Myocyte (in vitro differentiated cells): ENCODE results near the gene ARHGAP24. TPM values are rescaled to one million over a fixed set of nuclear protein-coding genes. Genes with fewer than 3 reads are reported as not detected.
"Not testable (repeated sequence)": the region's sequence is repeated elsewhere in the genome, so short reads cannot be mapped to it uniquely, and the experiment has no call there.

Experiments used
- DNase-seq: peaks from one replicate; pipeline ENCODE4 v3.0.0-alpha.2; 2012; ENCODE audit warnings: low read depth
- total RNA-seq: library from RNA; depleted of rRNA; stranded (reverse); fragments of >200 nt; gene quantifications from 2 replicates; pipeline ENCODE4 v1.2.3, GENCODE V29; 2014

The ARHGAP24 gene
- total RNA-seq, 1 donor from 2014 or later = 62.4 TPM

GRCh38 chr4:86006057-86006456 is 531.1 kb downstream of the ARHGAP24 start:
- no peak for DNase-seq

- DNase-seq = no peak
Measured at GRCh38 chr4:86007042-86007441, 532.1 kb downstream of the ARHGAP24 start.

GRCh38 chr4:86011117-86011516 is 536.2 kb downstream of the ARHGAP24 start:
- peak; percentile 50 for DNase-seq

GRCh38 chr4:86013621-86014020 is 538.7 kb downstream of the ARHGAP24 start:
- DNase-seq = peak; percentile 24

GRCh38 chr4:86014599-86014998 is 539.6 kb downstream of the ARHGAP24 start:
- no peak for DNase-seq

- DNase-seq = no peak
Measured at GRCh38 chr4:86015412-86016350, 540.7 kb downstream of the ARHGAP24 start.

GRCh38 chr4:86019362-86019761 is 544.4 kb downstream of the ARHGAP24 start:
- DNase-seq = no peak

- DNase-seq = no peak
Measured at GRCh38 chr4:86019906-86020305, 545.0 kb downstream of the ARHGAP24 start.

- not testable (repeated sequence) for DNase-seq
Measured at GRCh38 chr4:86021671-86022070, 546.7 kb downstream of the ARHGAP24 start.

GRCh38 chr4:86026720-86027119 is 551.8 kb downstream of the ARHGAP24 start:
- DNase-seq = no peak

GRCh38 chr4:86031927-86032326 is 557.0 kb downstream of the ARHGAP24 start:
- DNase-seq = no peak

- DNase-seq = peak; percentile 61
Measured at GRCh38 chr4:86032476-86033022, 557.6 kb downstream of the ARHGAP24 start.

GRCh38 chr4:86033171-86033570 is 558.2 kb downstream of the ARHGAP24 start:
- DNase-seq = peak; percentile 76

GRCh38 chr4:86034616-86035015 is 559.7 kb downstream of the ARHGAP24 start:
- no peak for DNase-seq

- DNase-seq = no peak
Measured at GRCh38 chr4:86035688-86036087, 560.7 kb downstream of the ARHGAP24 start.

GRCh38 chr4:86036736-86037135 is 561.8 kb downstream of the ARHGAP24 start:
- DNase-seq = no peak

GRCh38 chr4:86038037-86038436 is 563.1 kb downstream of the ARHGAP24 start:
- no peak for DNase-seq

- DNase-seq = peak; percentile 79
Measured at GRCh38 chr4:86043755-86044592, 569.0 kb downstream of the ARHGAP24 start.

- DNase-seq = no peak
Measured at GRCh38 chr4:86044593-86044985, 569.6 kb downstream of the ARHGAP24 start.

- DNase-seq = peak; percentile 22
Measured at GRCh38 chr4:86048426-86048825, 573.5 kb downstream of the ARHGAP24 start.

- no peak for DNase-seq
Measured at GRCh38 chr4:86050496-86050895, 575.5 kb downstream of the ARHGAP24 start.
